ENCODE measurements around the gene CELA2A. TPM values are rescaled to one million over a fixed set of nuclear protein-coding genes. Genes with fewer than 3 reads are reported as not detected.

Gene CELA2A
- total and polyA plus RNA-seq, 2 of the 13 experiments (the other 11 are each of a cell fraction or from before 2014, with no cell fraction given), result not detected

DNA sequence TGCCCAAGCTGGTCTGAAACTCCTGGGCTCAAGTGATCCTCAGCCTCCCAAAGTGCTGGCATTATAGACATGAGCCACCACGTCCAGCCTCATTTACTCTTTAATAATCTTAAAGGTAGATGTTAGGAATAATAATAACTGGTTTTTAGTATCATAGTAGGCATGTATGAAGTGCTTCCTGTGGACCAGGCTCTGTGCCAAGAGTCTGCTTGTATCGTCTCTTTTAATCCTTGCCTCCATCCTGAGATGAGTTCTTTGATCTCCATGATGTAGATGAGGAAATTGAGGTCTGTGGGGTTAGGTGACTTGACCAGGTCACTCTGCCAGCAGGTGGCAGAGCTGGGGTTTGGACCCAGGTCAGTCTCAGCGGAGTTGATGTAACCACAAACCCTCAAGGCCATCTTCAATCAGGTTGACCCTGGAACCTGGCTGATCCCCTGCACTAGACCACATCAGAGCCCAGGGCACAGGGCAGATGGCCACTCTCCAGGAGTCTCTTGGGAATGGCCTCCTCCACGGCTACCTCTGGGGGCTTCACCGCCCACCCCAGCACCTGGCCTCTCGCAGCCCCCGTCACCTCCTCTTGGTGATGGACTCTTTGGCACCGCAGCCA is 35.6 kb upstream of the CELA2A start (continued):
- TF ChIP-seq RXRA (CRISPR knock-in tag; IDR thresholded peaks at IDR 0.05), result peak; percentile 69
- no peak for TF ChIP-seq GABPA (IDR thresholded peaks at IDR 0.05; ENCODE audit: low read depth, low read length)
- no peak for TF ChIP-seq GABPA (CRISPR knock-in tag; IDR thresholded peaks at IDR 0.05; ENCODE audit: low read depth)
- no peak for TF ChIP-seq CREM (IDR thresholded peaks at IDR 0.05)
- TF ChIP-seq CREM (CRISPR knock-in tag; IDR thresholded peaks at IDR 0.05), result no peak
- TF ChIP-seq HDAC2 (CRISPR knock-in tag; IDR thresholded peaks at IDR 0.05), result peak; percentile 46; the same call in 1 of the 2 replicates
- TF ChIP-seq CEBPG (CRISPR knock-in tag; IDR thresholded peaks at IDR 0.05), result peak; percentile 67
- no peak for TF ChIP-seq POLR2G (IDR thresholded peaks at IDR 0.05; ENCODE audit: low read depth, low read length)
- TF ChIP-seq GATAD2A (CRISPR knock-in tag; IDR thresholded peaks at IDR 0.05), result peak; percentile 62
- 0 out of 2 replicates have a peak, but pooled peaks have one; percentile 44 for TF ChIP-seq MIER3 (CRISPR knock-in tag; IDR thresholded peaks at IDR 0.05; ENCODE audit: borderline replicate concordance)
- peak; percentile 60 for TF ChIP-seq PITX1 (CRISPR knock-in tag; IDR thresholded peaks at IDR 0.05)
- TF ChIP-seq ZNF768 (CRISPR knock-in tag; IDR thresholded peaks at IDR 0.05), result peak; percentile 30; the same call in 1 of the 2 replicates
- TF ChIP-seq PRDM10 (CRISPR knock-in tag; IDR thresholded peaks at IDR 0.05; ENCODE audit: low read depth), result no peak
- TF ChIP-seq MED1 (CRISPR knock-in tag; IDR thresholded peaks at IDR 0.05), result peak; percentile 55; the same call in 1 of the 2 replicates
- no peak for TF ChIP-seq ZNF234 (CRISPR knock-in tag; conservative IDR thresholded peaks at IDR 0.05)
- TF ChIP-seq NFIB (CRISPR knock-in tag; IDR thresholded peaks at IDR 0.05; ENCODE audit: borderline replicate concordance), result no peak
- no peak for TF ChIP-seq ZNF670 (CRISPR knock-in tag; IDR thresholded peaks at IDR 0.05; ENCODE audit: borderline replicate concordance)
- no peak for TF ChIP-seq ZNF138 (CRISPR knock-in tag; IDR thresholded peaks at IDR 0.05; ENCODE audit: low read depth)
- no peak for TF ChIP-seq ZNF124 (CRISPR knock-in tag; IDR thresholded peaks at IDR 0.05)
- TF ChIP-seq ZNF761 (CRISPR knock-in tag; conservative IDR thresholded peaks at IDR 0.05), result no peak
- TF ChIP-seq EP300 (IDR thresholded peaks at IDR 0.05; ENCODE audit: low read depth in 2 of 2, low read length in 2 of 2), result peak in 1 of 2 experiments; percentile 58; a peak in 2 of 4 replicates
- TF ChIP-seq EP300 (CRISPR knock-in tag; IDR thresholded peaks at IDR 0.05; ENCODE audit: borderline replicate concordance), result peak; percentile 35; the same call in 1 of the 2 replicates
- TF ChIP-seq STAG1 (CRISPR knock-in tag; IDR thresholded peaks at IDR 0.05), result peak; percentile 59
- TF ChIP-seq, protein P1, sequence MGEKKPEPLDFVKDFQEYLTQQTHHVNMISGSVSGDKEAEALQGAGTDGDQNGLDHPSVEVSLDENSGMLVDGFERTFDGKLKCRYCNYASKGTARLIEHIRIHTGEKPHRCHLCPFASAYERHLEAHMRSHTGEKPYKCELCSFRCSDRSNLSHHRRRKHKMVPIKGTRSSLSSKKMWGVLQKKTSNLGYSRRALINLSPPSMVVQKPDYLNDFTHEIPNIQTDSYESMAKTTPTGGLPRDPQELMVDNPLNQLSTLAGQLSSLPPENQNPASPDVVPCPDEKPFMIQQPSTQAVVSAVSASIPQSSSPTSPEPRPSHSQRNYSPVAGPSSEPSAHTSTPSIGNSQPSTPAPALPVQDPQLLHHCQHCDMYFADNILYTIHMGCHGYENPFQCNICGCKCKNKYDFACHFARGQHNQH (CRISPR knock-in tag; IDR thresholded peaks at IDR 0.05), result peak; percentile 70; the same call in 1 of the 2 replicates
- TF ChIP-seq SNAI1 (CRISPR knock-in tag; IDR thresholded peaks at IDR 0.05; ENCODE audit: borderline replicate concordance), result no peak

Measured in HepG2 (cell line).